Cardiac atrium fibroblast (primary cell): Measurements from ENCODE around the gene ITPRID1. TPM values are rescaled to one million over a fixed set of nuclear protein-coding genes. Genes with fewer than 3 reads are reported as not detected.

Source experiments
- total RNA-seq: library from RNA; depleted of rRNA; stranded (reverse); fragments of >200 nt; gene quantifications from 2 replicates; pipeline ENCODE4 v1.2.3, GENCODE V29; 2015

Gene ITPRID1
- not detected in 2 replicates for total RNA-seq

GRCh38 chr7:31513790-31514189, at the start of gene ITPRID1:
ITPRID1 (plus strand) TSS chr7:31514090; CDS start chr7:31553025, 38,935 bp downstream.

GRCh38 chr7:31687024-31687748, 173.3 kb downstream of the ITPRID1 start, which contains the start of gene PPP1R17:
PPP1R17 (plus strand) TSS chr7:31687215; CDS start chr7:31692442, 5,227 bp downstream.

Other genes with a start within 250 kb of the ITPRID1 start
- not detected in 2 replicates for gene NEUROD6, start 173.4 kb upstream of the ITPRID1 start, total RNA-seq
- gene PPP1R17, start 173.1 kb downstream of the ITPRID1 start, total RNA-seq: not detected in 2 replicates